ENCODE data around the gene ZBTB17. TPM values are rescaled to one million over a fixed set of nuclear protein-coding genes. Genes with fewer than 3 reads are reported as not detected.

ZBTB17 gene
- total RNA-seq, 1 donor from 2014 or later, result 37.7 TPM

DNA sequence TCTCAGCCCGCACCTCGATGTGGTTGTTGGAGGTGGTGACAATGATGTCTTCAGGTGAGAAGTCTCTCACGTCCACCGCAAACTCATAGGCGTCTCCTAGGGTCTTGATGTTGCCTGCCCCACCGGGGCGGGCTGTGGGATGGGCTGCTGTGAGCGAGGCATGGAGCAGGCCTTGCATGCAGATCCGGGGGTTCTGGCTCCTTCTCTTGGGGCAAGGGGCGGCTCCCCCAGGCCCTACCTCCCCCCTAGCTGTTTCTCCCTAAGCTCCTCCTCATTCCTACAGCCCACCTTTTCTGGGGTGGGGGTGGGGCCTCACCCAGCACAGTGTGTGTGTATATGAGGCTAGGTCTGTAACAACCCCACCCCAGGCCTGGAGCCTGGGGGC lies 41.2 kb upstream of the ZBTB17 start:
- peaks cover 47% of the 10 kb centered on the region for H3K4me1 ChIP-seq
- H3K4me3 ChIP-seq, result peak overlapping the region; percentile 37
- TF ChIP-seq, protein P1, sequence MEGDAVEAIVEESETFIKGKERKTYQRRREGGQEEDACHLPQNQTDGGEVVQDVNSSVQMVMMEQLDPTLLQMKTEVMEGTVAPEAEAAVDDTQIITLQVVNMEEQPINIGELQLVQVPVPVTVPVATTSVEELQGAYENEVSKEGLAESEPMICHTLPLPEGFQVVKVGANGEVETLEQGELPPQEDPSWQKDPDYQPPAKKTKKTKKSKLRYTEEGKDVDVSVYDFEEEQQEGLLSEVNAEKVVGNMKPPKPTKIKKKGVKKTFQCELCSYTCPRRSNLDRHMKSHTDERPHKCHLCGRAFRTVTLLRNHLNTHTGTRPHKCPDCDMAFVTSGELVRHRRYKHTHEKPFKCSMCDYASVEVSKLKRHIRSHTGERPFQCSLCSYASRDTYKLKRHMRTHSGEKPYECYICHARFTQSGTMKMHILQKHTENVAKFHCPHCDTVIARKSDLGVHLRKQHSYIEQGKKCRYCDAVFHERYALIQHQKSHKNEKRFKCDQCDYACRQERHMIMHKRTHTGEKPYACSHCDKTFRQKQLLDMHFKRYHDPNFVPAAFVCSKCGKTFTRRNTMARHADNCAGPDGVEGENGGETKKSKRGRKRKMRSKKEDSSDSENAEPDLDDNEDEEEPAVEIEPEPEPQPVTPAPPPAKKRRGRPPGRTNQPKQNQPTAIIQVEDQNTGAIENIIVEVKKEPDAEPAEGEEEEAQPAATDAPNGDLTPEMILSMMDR (IDR thresholded peaks at IDR 0.05), result no peak
- no peaks in the 10 kb centered on the region for H3K27me3 ChIP-seq (ENCODE audit: low read depth)
- intact Hi-C loops (cut with DNase I), result no loop called here
- peak overlapping the region; percentile 79 for H3K27ac ChIP-seq
- no peaks in the 10 kb centered on the region for H3K36me3 ChIP-seq
- DNase-seq (no peak), ATAC-seq (no peak)
- H3K9me3 ChIP-seq, result no peaks in the 10 kb centered on the region

DNA sequence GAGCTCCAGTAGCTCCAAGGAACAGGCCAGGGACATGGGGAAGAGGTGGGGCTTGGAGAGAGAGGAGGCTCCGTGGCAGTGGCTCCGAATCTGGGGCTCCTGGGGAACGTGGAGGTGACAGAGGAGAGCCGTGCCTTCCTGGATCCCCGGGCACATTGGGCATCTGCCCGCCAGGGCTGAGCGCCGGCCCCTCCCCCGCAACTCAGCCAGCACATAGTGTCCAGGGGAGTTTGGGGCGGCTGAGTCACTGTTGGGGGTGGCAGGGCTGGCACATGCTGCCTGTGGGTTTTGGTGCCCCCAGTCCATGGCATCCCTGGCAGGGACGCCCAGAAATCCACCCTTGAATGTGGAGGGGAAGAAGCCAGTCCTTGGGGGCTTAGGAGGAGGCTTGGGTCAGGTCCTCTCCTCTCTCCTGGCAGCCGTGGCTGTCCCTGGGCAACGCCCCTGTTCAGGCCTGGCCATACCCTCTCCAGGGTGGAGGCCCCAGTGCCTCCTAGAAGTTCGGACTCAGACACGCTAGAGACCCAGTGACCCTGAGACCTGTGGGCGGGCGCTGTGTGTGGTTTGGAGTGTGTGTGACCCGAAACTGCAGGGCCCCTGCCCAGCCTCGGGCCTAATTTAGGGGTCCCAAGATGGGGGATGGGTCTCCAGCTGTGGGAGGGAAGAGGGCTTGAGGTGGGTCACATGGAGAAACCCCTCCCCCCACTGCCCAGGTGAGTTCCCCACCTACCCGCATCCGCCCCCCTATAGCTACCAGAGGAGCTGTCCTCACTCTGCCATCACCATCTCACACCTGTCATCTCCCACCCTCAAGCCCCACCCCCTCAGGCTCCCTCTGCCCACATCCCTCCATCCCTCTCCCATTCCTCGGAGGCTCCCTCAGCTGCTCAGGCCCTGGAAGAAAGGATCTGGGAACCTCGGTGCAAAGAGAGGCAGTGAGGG lies 40.3 kb upstream of the ZBTB17 start:
- no peaks in the 10 kb centered on the region for H3K27me3 ChIP-seq (ENCODE audit: low read depth)
- H3K4me1 ChIP-seq, result peaks cover 49% of the 10 kb centered on the region
- no peaks in the 10 kb centered on the region for H3K36me3 ChIP-seq
- no peak overlapping the region for H3K27ac ChIP-seq
- DNase-seq (no peak), ATAC-seq (no peak)
- intact Hi-C loops (cut with DNase I), result no loop called here
- H3K9me3 ChIP-seq, result no peaks in the 10 kb centered on the region
- TF ChIP-seq, protein P1 (IDR thresholded peaks at IDR 0.05), result no peak
- H3K4me3 ChIP-seq, result no peak overlapping the region

DNA sequence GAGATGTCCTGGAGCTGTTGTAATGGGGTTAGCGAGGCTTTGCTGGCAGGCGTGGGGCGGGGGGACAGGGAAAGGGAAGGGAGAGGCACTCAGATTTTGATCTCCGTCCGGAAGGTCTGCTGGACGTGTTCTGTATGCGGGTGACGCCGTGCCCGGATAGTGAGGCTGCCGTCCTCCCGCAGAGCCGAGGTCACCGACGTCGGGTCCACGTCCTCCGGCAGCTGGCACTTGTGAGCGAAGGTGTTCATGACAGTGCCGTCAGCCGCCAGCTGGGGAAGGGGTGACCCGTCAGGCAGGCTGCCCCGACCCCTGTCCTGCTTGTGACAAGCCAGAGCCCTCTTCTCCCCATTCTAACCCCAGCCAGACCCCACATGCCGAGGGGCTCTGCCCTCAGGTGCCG lies 39.6 kb upstream of the ZBTB17 start:
- DNase-seq, result no peak
- Histone ChIP-seq H3K9me3 (no peaks in the 10 kb centered on the region), H3K4me3 (no peak overlapping the region), H3K27me3 (ENCODE audit: low read depth) (no peaks in the 10 kb centered on the region), H3K36me3 (no peaks in the 10 kb centered on the region), H3K4me1 (peaks cover 49% of the 10 kb centered on the region), H3K27ac (no peak overlapping the region)
- TF ChIP-seq, protein P1 (IDR thresholded peaks at IDR 0.05), result no peak
- intact Hi-C loops (cut with DNase I), result no loop called here
- ATAC-seq, result no peak

DNA sequence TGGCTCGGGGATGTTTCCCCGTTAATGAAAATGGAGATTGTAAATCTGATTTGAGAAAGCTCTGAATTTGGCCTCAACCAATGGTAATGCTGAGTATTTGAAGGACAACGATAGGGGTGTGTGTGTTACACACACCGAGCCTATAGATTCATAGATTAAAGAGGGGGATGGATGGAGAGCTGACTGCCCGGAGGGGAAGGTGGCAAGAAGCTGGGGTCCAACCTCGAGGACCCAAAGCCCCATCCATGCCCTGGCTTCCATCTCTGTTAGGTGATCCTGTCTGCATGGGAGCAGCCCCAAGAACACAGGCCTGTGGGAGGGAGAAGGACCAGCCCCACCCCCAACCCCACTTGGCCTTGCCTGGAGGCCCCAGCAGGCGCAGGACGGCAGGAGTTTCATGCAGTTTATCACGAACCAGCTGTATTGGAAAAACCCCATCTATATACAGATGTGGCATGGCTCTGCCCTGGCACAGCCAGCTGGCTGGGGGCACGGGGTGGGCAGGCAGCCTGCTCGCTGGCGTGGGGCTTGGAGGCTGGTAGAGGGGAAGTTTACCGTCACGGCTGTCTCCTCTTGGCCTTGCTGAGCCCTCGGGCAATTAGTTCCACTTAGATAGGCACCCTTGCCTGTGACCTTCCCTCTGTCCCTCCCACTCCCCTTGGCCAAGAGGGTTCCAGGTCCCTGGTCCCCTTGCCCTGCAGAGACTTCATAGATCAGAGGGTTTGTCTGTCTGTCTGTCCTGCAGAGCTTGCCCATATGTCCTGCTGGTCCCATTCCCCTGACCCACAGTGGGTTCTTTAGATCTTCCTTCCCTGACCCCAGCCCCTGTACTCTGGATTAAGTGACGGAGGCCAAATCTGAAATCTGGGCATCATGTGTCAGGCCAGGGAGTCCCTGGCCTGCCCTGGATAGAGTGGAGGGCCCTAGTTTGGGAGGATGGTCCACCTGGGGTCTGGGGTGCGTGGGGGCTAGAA lies 38.9 kb upstream of the ZBTB17 start:
- intact Hi-C loops (cut with DNase I), result no loop called here
- no peaks in the 10 kb centered on the region for H3K27me3 ChIP-seq (ENCODE audit: low read depth)
- H3K9me3 ChIP-seq, result no peaks in the 10 kb centered on the region
- no peak for ATAC-seq
- no peak overlapping the region for H3K4me3 ChIP-seq
- H3K4me1 ChIP-seq, result peaks cover 49% of the 10 kb centered on the region
- no peaks in the 10 kb centered on the region for H3K36me3 ChIP-seq
- no peak overlapping the region for H3K27ac ChIP-seq
- TF ChIP-seq, protein P1 (IDR thresholded peaks at IDR 0.05), result no peak
- no peak for DNase-seq

DNA sequence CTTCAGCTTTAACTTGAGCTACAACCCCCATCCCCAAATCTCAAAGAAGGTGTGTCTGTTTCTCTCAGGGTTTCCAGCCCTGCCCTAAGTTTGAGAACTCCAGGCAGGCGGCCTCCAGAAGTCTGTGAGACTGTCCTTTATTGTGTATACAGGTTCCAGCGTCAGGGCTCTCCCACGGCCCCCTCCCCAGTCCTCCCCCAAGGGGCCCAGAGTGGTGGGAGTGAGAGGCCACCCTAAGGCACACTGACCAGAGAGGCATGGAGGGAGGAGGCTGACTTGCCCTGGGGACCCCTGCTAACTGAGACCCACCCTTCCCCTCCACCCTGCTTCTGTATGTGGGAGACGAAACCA lies 38.0 kb upstream of the ZBTB17 start:
- ATAC-seq (no peak), DNase-seq (no peak)
- TF ChIP-seq, protein P1 (IDR thresholded peaks at IDR 0.05), result no peak
- H3K36me3 ChIP-seq, result no peaks in the 10 kb centered on the region
- H3K9me3 ChIP-seq, result no peaks in the 10 kb centered on the region
- intact Hi-C loops (cut with DNase I), result no loop called here
- peaks cover 41% of the 10 kb centered on the region for H3K4me1 ChIP-seq
- H3K27ac ChIP-seq, result peak overlapping the region; percentile 6
- H3K4me3 ChIP-seq, result no peak overlapping the region
- H3K27me3 ChIP-seq (ENCODE audit: low read depth), result no peaks in the 10 kb centered on the region
